Measurements from ENCODE around the gene CAP1.

Gene CAP1

DNA sequence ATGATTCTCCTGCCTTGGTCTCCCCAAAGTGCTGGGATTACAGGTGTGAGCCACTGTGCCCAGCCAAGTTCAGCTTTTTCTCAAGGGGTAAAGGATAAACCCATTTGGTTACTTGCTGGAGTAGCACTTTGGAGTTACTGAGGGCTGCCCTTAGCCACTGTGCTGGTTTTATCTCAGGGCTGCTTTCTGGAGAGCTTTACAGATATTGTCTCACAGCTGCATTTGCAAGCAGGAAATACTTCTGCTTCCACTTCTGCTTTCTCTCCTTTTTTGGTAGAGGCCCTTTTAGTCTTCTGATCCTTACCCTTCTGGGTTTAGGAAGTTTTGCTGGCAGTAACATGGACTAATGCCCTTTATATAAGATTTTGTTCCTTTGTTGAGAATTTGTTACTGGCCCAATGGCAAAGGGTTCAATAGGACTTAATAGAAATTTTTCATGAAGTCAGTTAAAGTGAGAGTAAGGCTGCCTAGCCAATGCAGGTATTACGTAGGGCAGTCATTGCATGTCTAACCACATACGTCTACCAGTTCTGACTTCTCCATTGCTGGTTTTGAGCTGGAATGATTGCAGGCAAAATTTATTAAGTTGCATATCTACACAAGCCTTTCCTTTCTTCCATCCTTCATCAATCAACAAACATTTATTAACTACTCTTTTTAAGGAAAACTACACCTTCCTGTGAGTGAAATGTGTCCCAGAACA is 24.4 kb downstream of the CAP1 start:
- no peak overlapping the region for H3K27ac ChIP-seq

DNA sequence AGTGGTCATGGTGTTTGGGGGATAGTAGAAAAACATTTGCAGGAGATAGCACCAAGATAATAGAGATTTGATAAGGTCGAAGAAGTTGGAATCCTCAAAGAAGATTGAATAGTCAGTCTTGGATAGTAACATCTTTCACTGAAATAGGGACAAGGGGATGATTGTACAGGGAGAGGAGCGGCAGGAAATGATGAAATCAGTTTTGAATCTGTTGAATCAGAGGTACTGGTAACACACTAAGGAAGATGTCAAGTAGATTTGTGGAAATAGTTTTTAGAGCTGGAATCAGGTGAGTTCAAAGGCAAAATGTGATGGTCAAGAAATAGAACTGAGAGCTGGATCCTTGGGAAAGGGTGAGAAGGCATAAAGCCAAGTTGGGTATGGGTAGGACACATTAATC is 26.5 kb downstream of the CAP1 start:
- no peak overlapping the region for H3K27ac ChIP-seq
- TF ChIP-seq ZFX (IDR thresholded peaks at IDR 0.05; ENCODE audit: borderline replicate concordance) (no peak), CTCF (IDR thresholded peaks at IDR 0.05) (no peak)

More for the DNA sequence above, 24.4 kb downstream of the CAP1 start:
- TF ChIP-seq ZFX (IDR thresholded peaks at IDR 0.05; ENCODE audit: borderline replicate concordance) (no peak), CTCF (IDR thresholded peaks at IDR 0.05) (no peak)

GRCh38 chr1:40067851-40068250 is 27.3 kb downstream of the CAP1 start:
- H3K27ac ChIP-seq = no peak overlapping the region
- no peak for TF ChIP-seq ZFX (IDR thresholded peaks at IDR 0.05; ENCODE audit: borderline replicate concordance)
- TF ChIP-seq CTCF (IDR thresholded peaks at IDR 0.05) = no peak

- TF ChIP-seq CTCF (IDR thresholded peaks at IDR 0.05) = no peak
- TF ChIP-seq ZFX (IDR thresholded peaks at IDR 0.05; ENCODE audit: borderline replicate concordance) = no peak
- H3K27ac ChIP-seq = no peak overlapping the region
These were observed 31.6 kb downstream of the CAP1 start for GRCh38 chr1:40072142-40072541.

GRCh38 chr1:40073062-40073461 is 32.5 kb downstream of the CAP1 start:
- TF ChIP-seq ZFX (IDR thresholded peaks at IDR 0.05; ENCODE audit: borderline replicate concordance) (no peak), CTCF (IDR thresholded peaks at IDR 0.05) (no peak)
- H3K27ac ChIP-seq = no peak overlapping the region; the same call in 1 of the 2 replicates

- H3K27ac ChIP-seq = no peak overlapping the region
- no peak for TF ChIP-seq CTCF (IDR thresholded peaks at IDR 0.05)
These were observed 34.7 kb downstream of the CAP1 start for GRCh38 chr1:40075266-40075665.

DNA sequence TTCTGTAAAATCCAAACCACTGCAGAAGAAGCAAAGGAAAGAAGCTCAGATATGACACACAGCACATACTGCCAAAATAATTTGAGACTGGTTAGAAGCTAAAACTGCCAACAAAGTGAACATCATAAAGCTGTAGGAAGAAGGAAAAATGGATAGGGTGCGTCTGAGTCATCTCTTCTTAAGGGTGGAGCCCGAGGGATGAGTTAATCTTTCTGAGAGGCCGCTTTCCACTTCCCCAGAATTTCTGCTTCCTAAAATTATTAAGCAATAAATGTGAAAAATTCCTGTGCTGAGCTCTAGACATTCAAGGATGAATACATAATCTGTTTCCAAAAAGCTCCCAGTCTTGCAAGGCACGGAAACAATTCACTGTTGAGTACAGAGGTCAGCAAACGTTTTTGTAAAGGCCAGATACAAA is 36.4 kb downstream of the CAP1 start:
- H3K27ac ChIP-seq = no peak overlapping the region
- TF ChIP-seq ZFX (IDR thresholded peaks at IDR 0.05; ENCODE audit: borderline replicate concordance) (no peak), CTCF (IDR thresholded peaks at IDR 0.05) (no peak)
